H1 (cell line): ENCODE data around the gene ERCC6L. TPM values are rescaled to one million over a fixed set of nuclear protein-coding genes. Genes with fewer than 3 reads are reported as not detected.

Experiments used
- CTCF ChIA-PET: fragments of 300-600 bp; sonication (Branson Sonifier 250); formaldehyde crosslinking; loops from one replicate; lab custom pipeline; 2021; ENCODE audit not compliant: partially characterized antibody; lab: Charles Lee
- POLR2A ChIA-PET: fragments of 300-600 bp; sonication (Branson Sonifier 250); formaldehyde crosslinking; loops from one replicate; lab custom pipeline; 2021; ENCODE audit warnings: inconsistent platforms; ENCODE audit not compliant: partially characterized antibody; lab: Charles Lee
- DNase-seq, 2 experiments: peaks; one replicate each; pipeline versions ENCODE4 v3.0.0 to v3.0.0-alpha.2; 2010 to 2022; ENCODE audit warnings: low spot score in 2 of 2, low read depth in 1 of 2, mixed read lengths in 1 of 2
- FAIRE-seq: peaks from 2 replicates; lab custom pipeline; 2011; peaks lifted over from hg19 to GRCh38; lab: Jason Lieb, UNC
- H2AFZ ChIP-seq: 2 replicates; pipeline ENCODE4 v1.8.1; 2012; ENCODE audit warnings: low read length, inconsistent platforms
- H2AK5ac ChIP-seq: 2 replicates; pipeline ENCODE4 v1.6.1; 2013; ENCODE audit warnings: low read depth, low read length
- H2BK120ac ChIP-seq: replicated peaks from 2 replicates; pipeline ENCODE3; 2013; ENCODE audit warnings: low read depth, low read length, inconsistent platforms
- H2BK12ac ChIP-seq: 2 replicates; pipeline ENCODE4 v1.6.1; 2013; ENCODE audit warnings: low read depth, low read length
- H2BK15ac ChIP-seq: 2 replicates; pipeline ENCODE4 v1.6.1; 2013; ENCODE audit warnings: low read length
- H2BK20ac ChIP-seq: 2 replicates; pipeline ENCODE4 v1.6.1; 2013; ENCODE audit warnings: low read length
- H2BK5ac ChIP-seq: 2 replicates; pipeline ENCODE4 v1.6.1; 2013; ENCODE audit warnings: low read depth, low read length
- H3K14ac ChIP-seq: 2 replicates; pipeline ENCODE4 v1.6.1; 2013; ENCODE audit warnings: inconsistent platforms; ENCODE audit not compliant: insufficient read length
- H3K18ac ChIP-seq: 2 replicates; pipeline ENCODE4 v1.6.1; 2013; ENCODE audit warnings: low read length; ENCODE audit errors: extremely low read depth
- H3K23ac ChIP-seq: 2 replicates; pipeline ENCODE4 v1.6.1; 2013; ENCODE audit warnings: inconsistent platforms; ENCODE audit not compliant: insufficient read length
- H3K23me2 ChIP-seq: 2 replicates; pipeline ENCODE4 v1.6.1; 2013; ENCODE audit warnings: low read depth, low read length
- H3K27ac ChIP-seq: 2 replicates; pipeline ENCODE4 v1.6.1; 2011; ENCODE audit warnings: low read depth, low read length, inconsistent platforms
- H3K27me3 ChIP-seq, 4 experiments: replicated peaks in 1 of 4; 1 replicate in 1 of 4; 2 replicates in 3 of 4; pipeline versions ENCODE4 v1.6.1 to v1.8.1; 2011 to 2013; ENCODE audit warnings: low read length in 3 of 4, mild to moderate bottlenecking in 3 of 4, inconsistent platforms in 2 of 4, mixed read lengths in 2 of 4, moderate library complexity in 1 of 4; ENCODE audit not compliant: control insufficient read depth in 3 of 4, insufficient read depth in 3 of 4; ENCODE audit errors: extremely low read depth in 1 of 4
- H3K36me3 ChIP-seq, 4 experiments: 2 replicates each; pipeline versions ENCODE4 v1.6.1 to v1.8.1; 2011 to 2013; ENCODE audit warnings: mild to moderate bottlenecking in 4 of 4, low read length in 3 of 4, moderate library complexity in 2 of 4, control low read depth in 1 of 4, inconsistent platforms in 1 of 4; ENCODE audit not compliant: insufficient read depth in 4 of 4, control insufficient read depth in 2 of 4
- H3K4ac ChIP-seq: replicated peaks from 2 replicates; pipeline ENCODE3; 2013; ENCODE audit warnings: low read length, low read depth, mixed read lengths, inconsistent platforms; ENCODE audit not compliant: insufficient read length
- H3K4me1 ChIP-seq, 4 experiments: replicated peaks in 1 of 4; 1 replicate in 1 of 4; 2 replicates in 3 of 4; pipeline versions ENCODE4 v1.6.1 to v1.8.1; 2011 to 2013; ENCODE audit warnings: low read length in 3 of 4, inconsistent platforms in 2 of 4, mixed read lengths in 1 of 4; ENCODE audit not compliant: insufficient read depth in 4 of 4, control insufficient read depth in 3 of 4
- H3K4me2 ChIP-seq, 2 experiments: 2 replicates each; pipeline versions ENCODE4 v1.6.1 to v1.8.1; 2011 to 2013; ENCODE audit warnings: low read depth in 2 of 2, low read length in 2 of 2, control low read depth in 1 of 2, inconsistent platforms in 1 of 2, mild to moderate bottlenecking in 1 of 2; ENCODE audit not compliant: insufficient read depth in 1 of 2
- H3K4me3 ChIP-seq, 4 experiments: fragments of 200-600, 300-600 bp in 1 of 4; sonication (generic), shearing (Covaris generic), sonication (Bioruptor Twin) in 1 of 4; 2 replicates each; pipeline versions ENCODE4 v1.5.1 to v1.8.1; 2011 to 2016; ENCODE audit warnings: low read length in 4 of 4, low read depth in 3 of 4, control low read depth in 2 of 4, inconsistent platforms in 2 of 4, mild to moderate bottlenecking in 2 of 4, mixed read lengths in 1 of 4, moderate library complexity in 1 of 4; ENCODE audit not compliant: insufficient read depth in 2 of 4; ENCODE audit errors: extremely low read depth in 1 of 4
- H3K56ac ChIP-seq: replicated peaks from 2 replicates; pipeline ENCODE3; 2013; ENCODE audit warnings: low read depth, mild to moderate bottlenecking, mixed read lengths, low read length, inconsistent platforms; ENCODE audit not compliant: insufficient read length
- H3K79me1 ChIP-seq: 2 replicates; pipeline ENCODE4 v1.6.1; 2013; ENCODE audit warnings: low read depth, low read length, control low read depth
- H3K79me2 ChIP-seq, 2 experiments: 2 replicates each; pipeline versions ENCODE4 v1.6.1 to v1.8.1; 2012 to 2013; ENCODE audit warnings: low read length in 2 of 2, mild to moderate bottlenecking in 2 of 2, inconsistent platforms in 1 of 2; ENCODE audit not compliant: insufficient read depth in 2 of 2, control insufficient read depth in 1 of 2
- H3K9ac ChIP-seq, 4 experiments: replicated peaks in 1 of 4; 1 replicate in 1 of 4; 2 replicates in 3 of 4; pipeline versions ENCODE4 v1.6.1 to v1.8.1; 2011 to 2013; ENCODE audit warnings: low read depth in 3 of 4, low read length in 3 of 4, control low read depth in 2 of 4, mild to moderate bottlenecking in 2 of 4, moderate library complexity in 2 of 4, inconsistent platforms in 1 of 4; ENCODE audit errors: extremely low read depth in 1 of 4
- H3K9me3 ChIP-seq, 2 experiments: 2 replicates each; pipeline versions ENCODE4 v1.6.1 to v1.8.1; 2012 to 2013; ENCODE audit warnings: mild to moderate bottlenecking in 2 of 2, moderate library complexity in 2 of 2, control low read depth in 1 of 2, inconsistent platforms in 1 of 2, low read depth in 1 of 2, low read length in 1 of 2, mixed read lengths in 1 of 2; ENCODE audit not compliant: insufficient read depth in 2 of 2
- H4K20me1 ChIP-seq, 2 experiments: replicated peaks in 1 of 2; 2 replicates each; pipeline versions ENCODE3 to v1.8.1; 2011 to 2013; ENCODE audit warnings: inconsistent platforms in 2 of 2, low read length in 2 of 2, mild to moderate bottlenecking in 1 of 2; ENCODE audit not compliant: insufficient read depth in 2 of 2, control insufficient read depth in 1 of 2
- H4K5ac ChIP-seq: 2 replicates; pipeline ENCODE4 v1.6.1; 2013; ENCODE audit warnings: low read length, low read depth, mixed read lengths, inconsistent platforms; ENCODE audit not compliant: insufficient read length
- H4K8ac ChIP-seq: 2 replicates; pipeline ENCODE4 v1.8.0; 2013; ENCODE audit warnings: mild to moderate bottlenecking, moderate library complexity, low read length, inconsistent platforms; ENCODE audit not compliant: insufficient read depth; ENCODE audit errors: extremely low read depth
- H4K91ac ChIP-seq: replicated peaks from 2 replicates; pipeline ENCODE3; 2013; ENCODE audit warnings: low read length, mixed read lengths, inconsistent platforms; ENCODE audit not compliant: insufficient read length
- BACH1 ChIP-seq: IDR thresholded peaks from 2 replicates; pipeline ENCODE4 v1.6.1; 2012; ENCODE audit warnings: low read length, improper control_type of control experiment
- BCL11A ChIP-seq, 2 experiments: IDR thresholded peaks; one replicate each; pipeline ENCODE4 v1.6.1; 2011; ENCODE audit warnings: low read depth in 2 of 2, low read length in 2 of 2, mild to moderate bottlenecking in 2 of 2
- CBX5 ChIP-seq: fragments of 300-800, 300-1000 bp; sonication (generic); IDR thresholded peaks from 2 replicates; pipeline ENCODE4 v1.7.1; 2016; ENCODE audit warnings: antibody characterized with exemption, low read length, low read depth
- E2F6 ChIP-seq: IDR thresholded peaks from 2 replicates; pipeline ENCODE4 v1.6.1; 2012; ENCODE audit warnings: inconsistent platforms
- GTF2F1 ChIP-seq: IDR thresholded peaks from 2 replicates; pipeline ENCODE4 v1.6.1; 2012; ENCODE audit warnings: low read depth, low read length, improper control_type of control experiment, borderline replicate concordance
- RAD21 ChIP-seq, 2 experiments: IDR thresholded peaks in 1 of 2; conservative IDR thresholded peaks in 1 of 2; 2 replicates each; pipeline ENCODE4 v1.6.1; 2011; ENCODE audit warnings: low read depth in 2 of 2, low read length in 2 of 2, improper control_type of control experiment in 1 of 2, inconsistent platforms in 1 of 2, mild to moderate bottlenecking in 1 of 2, moderate library complexity in 1 of 2
- SAP30 ChIP-seq: fragments of 300-600 bp; sonication (generic); IDR thresholded peaks from 2 replicates; pipeline ENCODE4 v1.7.1; 2012; ENCODE audit warnings: low read length, moderate library complexity, mild to moderate bottlenecking, inconsistent platforms; ENCODE audit not compliant: insufficient read depth, insufficient replicate concordance
- SP4 ChIP-seq: IDR thresholded peaks from 2 replicates; pipeline ENCODE4 v1.6.1; 2012; ENCODE audit warnings: low read length, inconsistent platforms
- SUZ12 ChIP-seq: fragments of 200-600 bp; sonication (generic); IDR thresholded peaks from 2 replicates; pipeline ENCODE4 v1.6.1; 2012; ENCODE audit warnings: mild to moderate bottlenecking, inconsistent platforms, low read length, moderate library complexity, mixed read lengths
- YY1 ChIP-seq: IDR thresholded peaks from 2 replicates; pipeline ENCODE4 v1.6.1; 2011; ENCODE audit warnings: low read depth, mild to moderate bottlenecking, low read length
- WGBS, 2 experiments: shearing (Covaris generic) in 1 of 2; methylation state at CpG; one replicate each; pipeline versions ENCODE4 v1.1.6 to v1.1.7; 2013 to 2015; ENCODE audit warnings: low lambda C conversion rate in 2 of 2, mixed read lengths in 2 of 2, inconsistent platforms in 1 of 2, low coverage in 1 of 2, missing lambda C conversion rate in 1 of 2; ENCODE audit not compliant: insufficient replicate concordance in 2 of 2, insufficient coverage in 1 of 2, insufficient read length in 1 of 2; ENCODE audit errors: extremely low coverage in 1 of 2, missing lambda C conversion rate in 1 of 2; 5-methylcytosine and 5-hydroxymethylcytosine counted together
- polyA plus RNA-seq, 7 experiments: library from polyadenylated mRNA; depleted of rRNA in 3 of 7; stranded (reverse) in 5 of 7; unstranded in 2 of 7; fragments of >200 nt in 5 of 7; fragments of 200-250 nt in 2 of 7; gene quantifications; 1 replicate in 5 of 7; 2 replicates in 1 of 7; 4 replicates in 1 of 7; pipeline versions ENCODE4 v1.2.1 to v1.2.3, GENCODE V29; 2011 to 2013; ENCODE audit warnings: missing spikeins in 2 of 7, mixed read lengths in 2 of 7
- total RNA-seq: library from RNA; stranded (reverse); fragmentation: NEBNext Ultra II Directional; extraction: Animal tissue kit (Norgen Biotek cat#: 25700); gene quantifications from 2 replicates; pipeline ENCODE4 v1.2.1, GENCODE V29; 2021

ERCC6L gene
- total and polyA plus RNA-seq, 2 of the 8 experiments (the other 6 are each of a cell fraction or from before 2014, with no cell fraction given): 4.0 to 23.9 TPM

DNA sequence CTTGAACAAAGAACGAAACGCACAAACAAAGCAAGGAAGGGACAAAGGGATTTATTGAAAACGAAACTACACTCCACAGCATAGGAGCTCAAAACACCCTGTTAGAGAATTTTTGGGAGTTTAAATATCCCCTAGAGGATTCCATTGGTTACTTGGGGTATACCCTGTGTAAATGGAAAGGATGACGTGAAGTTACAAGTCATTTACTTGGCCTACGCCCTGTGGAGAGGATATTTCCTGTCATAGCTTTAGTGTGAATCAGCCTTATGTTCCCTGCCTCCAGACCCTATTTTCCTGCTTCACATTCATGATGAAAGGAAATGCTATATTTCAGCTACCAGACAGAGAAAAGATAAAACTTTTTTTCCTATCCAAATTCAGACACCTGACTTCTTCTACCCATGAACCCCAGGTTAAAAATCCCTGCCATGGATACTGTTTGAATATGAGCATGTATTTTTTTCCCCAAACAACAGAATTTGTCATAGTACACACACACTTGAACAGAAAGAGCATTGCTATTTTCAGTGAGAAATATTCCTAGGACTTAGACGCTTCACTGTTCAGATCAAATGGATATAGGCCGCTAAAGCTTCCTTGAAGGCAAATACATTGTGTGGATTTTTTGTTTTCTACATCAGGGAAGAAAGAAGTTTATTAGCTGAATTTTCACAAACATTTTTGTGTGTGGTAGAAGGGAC, 36.8 kb downstream of the ERCC6L start:
- Histone ChIP-seq H3K79me1 (no peaks in the 10 kb centered on the region), H4K5ac (no peak overlapping the region), H3K56ac (no peak overlapping the region), H4K20me1 (peaks cover 0 to 3% of the 10 kb centered on the region in 2 experiments), H2BK20ac (no peak overlapping the region), H2AK5ac (no peak overlapping the region), H3K23me2 (no peaks in the 10 kb centered on the region; the same call in 1 of the 2 replicates), H3K9ac (no peak overlapping the region), H2BK15ac (no peak overlapping the region), H3K14ac (no peak overlapping the region), H4K91ac (no peak overlapping the region), H2BK120ac (no peak overlapping the region), H3K9me3 (no peaks in the 10 kb centered on the region), H3K36me3 (peaks cover 0 to 19% (median 11%) of the 10 kb centered on the region in 4 experiments; a peak in 4 of 8 replicates), H3K27ac (peak overlapping the region; percentile 36), H2AFZ (no peak overlapping the region), H3K4me2 (peak overlapping the region; percentile 17 to 71; a peak in 2 of 4 replicates), H3K79me2 (no peaks in the 10 kb centered on the region), H2BK5ac (no peak overlapping the region), H3K4me1 (peaks cover 0 to 10% (median 7%) of the 10 kb centered on the region in 4 experiments; a peak in 3 of 7 replicates), H3K4me3 (peak overlapping the region in 1 of 4 experiments; percentile 21; a peak in 1 of 8 replicates), H3K4ac (no peak overlapping the region), H3K27me3 (no peaks in the 10 kb centered on the region), H2BK12ac (no peak overlapping the region), H3K18ac (no peak overlapping the region), H3K23ac (no peak overlapping the region), H4K8ac (no peak overlapping the region)
- DNase-seq: no peak
- ChIA-PET POLR2A (interaction anchor here (1.1 to 3.7 kb wide), 7 partner anchors 9 to 42 kb away, joined by 3 to 13 read pairs (median 6); partner anchors contain the start of genes ERCC6L and PIN4), CTCF (interaction anchor here (0.9 to 1.1 kb wide), 2 partner anchors 41 to 147 kb away, joined by 3 to 7 read pairs; no protein-coding TSS in a partner anchor)
- peak; percentile 24 for FAIRE-seq
- WGBS, 2 experiments: 86% methylated on average over 7 of the region's 7 CpGs; no CpG with 5 or more reads in 1 of the 2 experiments
- TF ChIP-seq CBX5: no peak
- TF ChIP-seq YY1: no peak
- no peak for TF ChIP-seq GTF2F1
- no peak for TF ChIP-seq SUZ12
- TF ChIP-seq SAP30: no peak
- TF ChIP-seq SP4: no peak
- no peak for TF ChIP-seq E2F6
- no peak for TF ChIP-seq RAD21 (IDR thresholded peaks at IDR 0.05 in 1 of 2, conservative IDR thresholded peaks at IDR 0.05 in 1 of 2; ENCODE audit: low read depth in 2 of 2, low read length in 2 of 2)
- no peak for TF ChIP-seq BACH1
- no peak for TF ChIP-seq BCL11A (IDR thresholded peaks at IDR 0.05; ENCODE audit: low read depth in 2 of 2, low read length in 2 of 2)
